Neural crest cell (in vitro differentiated cells): ENCODE results near the gene RGL2. TPM values are rescaled to one million over a fixed set of nuclear protein-coding genes. Genes with fewer than 3 reads are reported as not detected.

ENCODE experiments used
- DNase-seq: peaks from one replicate; pipeline ENCODE4 v3.0.0; 2021; ENCODE audit warnings: low read depth, mixed read lengths, low spot score
- H3K27ac Mint-ChIP-seq: one replicate; pipeline ENCODE4 v1.8.0; 2021; ENCODE audit warnings: mild to moderate bottlenecking, mixed read lengths; ENCODE audit not compliant: unreplicated experiment
- H3K27me3 Mint-ChIP-seq: 2 replicates; pipeline ENCODE4 v1.8.0; 2021; ENCODE audit warnings: low read depth, mild to moderate bottlenecking, mixed read lengths
- H3K36me3 Mint-ChIP-seq: 2 replicates; pipeline ENCODE4 v1.8.0; 2021; ENCODE audit warnings: low read depth, mild to moderate bottlenecking, mixed read lengths
- H3K4me1 Mint-ChIP-seq: 2 replicates; pipeline ENCODE4 v1.8.0; 2021; ENCODE audit warnings: mixed read lengths
- H3K4me3 Mint-ChIP-seq: one replicate; pipeline ENCODE4 v1.8.0; 2021; ENCODE audit warnings: mild to moderate bottlenecking, mixed read lengths
- H3K9me3 Mint-ChIP-seq: 2 replicates; pipeline ENCODE4 v1.8.0; 2021; ENCODE audit warnings: mixed read lengths
- CTCF ChIP-seq: fragments of 200-600 bp; sonication (generic); conservative IDR thresholded peaks from 2 replicates; pipeline ENCODE4 v1.5.0; 2021; ENCODE audit warnings: antibody characterized with exemption, mild to moderate bottlenecking
- total RNA-seq: library from RNA; stranded (reverse); gene quantifications from 2 replicates; pipeline ENCODE4 v1.2.1, GENCODE V29; 2021

The RGL2 gene
- total RNA-seq, 1 donor from 2014 or later, result 56.0 TPM

DNA sequence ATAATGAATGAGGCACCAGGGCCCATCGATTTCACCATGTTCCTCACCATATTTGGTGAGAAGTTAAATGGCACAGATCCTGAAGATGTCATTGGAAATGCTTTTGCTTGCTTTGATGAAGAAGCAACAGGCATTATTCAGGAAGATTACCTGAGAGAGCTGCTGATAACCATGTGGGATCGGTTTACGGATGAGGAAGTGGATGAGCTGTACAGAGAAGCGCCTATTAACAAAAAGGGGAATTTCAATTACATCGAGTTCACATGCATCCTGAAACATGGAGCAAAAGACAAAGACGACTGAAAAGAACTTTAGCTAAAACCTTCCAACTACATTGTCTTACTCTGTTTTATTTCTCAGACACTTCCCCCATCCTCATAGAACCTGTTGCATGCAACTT lies 40.5 kb upstream of the RGL2 start:
- DNase-seq, result no peak
- H3K9me3 Mint-ChIP-seq, result no peaks in the 10 kb centered on the region
- H3K27ac Mint-ChIP-seq, result no peak overlapping the region
- H3K36me3 Mint-ChIP-seq, result no peaks in the 10 kb centered on the region
- H3K4me1 Mint-ChIP-seq, result no peaks in the 10 kb centered on the region
- no peak overlapping the region for H3K4me3 Mint-ChIP-seq
- H3K27me3 Mint-ChIP-seq, result no peaks in the 10 kb centered on the region
- TF ChIP-seq CTCF, result no peak

DNA sequence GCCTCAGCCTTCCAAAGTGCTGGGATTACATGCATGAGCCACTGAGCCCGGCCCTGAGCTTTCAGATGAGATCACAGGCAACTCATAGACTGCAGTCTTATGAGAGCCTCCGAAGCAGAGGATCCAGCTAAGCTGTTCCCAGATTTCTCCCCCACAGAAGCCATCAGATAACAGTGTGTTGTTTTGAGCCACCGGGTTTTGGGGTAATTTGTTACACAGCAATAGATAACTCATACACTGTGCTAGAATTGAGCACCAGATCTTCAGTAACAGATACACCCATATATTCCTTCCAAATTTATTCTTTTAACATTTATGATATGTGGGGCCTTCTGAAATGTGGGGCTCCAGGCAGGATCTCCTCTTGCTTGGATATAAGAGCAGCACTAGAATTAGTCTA lies 37.8 kb upstream of the RGL2 start:
- Mint-ChIP-seq H3K27me3 (no peaks in the 10 kb centered on the region), H3K27ac (no peak overlapping the region), H3K4me3 (no peak overlapping the region), H3K9me3 (no peaks in the 10 kb centered on the region), H3K36me3 (no peaks in the 10 kb centered on the region), H3K4me1 (no peaks in the 10 kb centered on the region)
- no peak for DNase-seq
- TF ChIP-seq CTCF, result no peak

- no peaks in the 10 kb centered on the region for H3K4me1 Mint-ChIP-seq
- no peak overlapping the region for H3K27ac Mint-ChIP-seq
- TF ChIP-seq CTCF, result no peak
- no peaks in the 10 kb centered on the region for H3K36me3 Mint-ChIP-seq
- H3K27me3 Mint-ChIP-seq, result no peaks in the 10 kb centered on the region
- H3K9me3 Mint-ChIP-seq, result no peaks in the 10 kb centered on the region
- no peak for DNase-seq
- H3K4me3 Mint-ChIP-seq, result no peak overlapping the region
Observed at GRCh38 chr6:33335916-33336315, 37.2 kb upstream of the RGL2 start.

GRCh38 chr6:33333666-33334065 lies 34.9 kb upstream of the RGL2 start:
- no peak for TF ChIP-seq CTCF
- Mint-ChIP-seq H3K4me1 (no peaks in the 10 kb centered on the region), H3K27ac (no peak overlapping the region), H3K9me3 (no peaks in the 10 kb centered on the region), H3K36me3 (no peaks in the 10 kb centered on the region), H3K27me3 (no peaks in the 10 kb centered on the region), H3K4me3 (no peak overlapping the region)
- no peak for DNase-seq

DNA sequence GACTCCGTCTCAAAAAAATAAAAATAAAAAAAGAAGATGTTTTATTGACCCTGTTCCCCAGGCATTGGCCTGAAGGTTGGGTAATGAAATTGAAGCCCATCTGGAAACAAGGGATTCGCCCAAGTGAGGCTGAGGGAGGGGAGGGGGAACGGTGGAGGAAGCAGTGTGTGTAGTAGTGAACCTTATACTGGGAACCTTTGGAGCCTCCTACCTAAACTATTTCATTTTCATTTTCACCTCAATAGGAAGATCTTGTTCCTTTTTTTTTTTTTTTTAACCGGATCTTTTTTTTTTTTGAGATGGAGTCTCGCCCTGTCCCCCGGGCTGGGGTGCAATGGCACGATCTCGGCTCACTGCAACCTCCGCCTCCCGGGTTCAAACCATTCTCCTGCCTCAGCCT lies 32.0 kb upstream of the RGL2 start:
- TF ChIP-seq CTCF, result no peak
- no peaks in the 10 kb centered on the region for H3K9me3 Mint-ChIP-seq

GRCh38 chr6:33329058-33329457 lies 30.3 kb upstream of the RGL2 start:
- no peak overlapping the region for H3K27ac Mint-ChIP-seq
- TF ChIP-seq CTCF, result no peak
- no peaks in the 10 kb centered on the region for H3K27me3 Mint-ChIP-seq
- H3K9me3 Mint-ChIP-seq, result no peaks in the 10 kb centered on the region
- H3K36me3 Mint-ChIP-seq, result no peaks in the 10 kb centered on the region
- no peak for DNase-seq
- peak overlapping the region; percentile 49 for H3K4me3 Mint-ChIP-seq
- peaks cover 3% of the 10 kb centered on the region for H3K4me1 Mint-ChIP-seq

More for the DNA sequence above, 32.0 kb upstream of the RGL2 start:
- no peaks in the 10 kb centered on the region for H3K36me3 Mint-ChIP-seq
- no peak for DNase-seq
- H3K4me1 Mint-ChIP-seq, result no peaks in the 10 kb centered on the region
- H3K27ac Mint-ChIP-seq, result no peak overlapping the region
- no peak overlapping the region for H3K4me3 Mint-ChIP-seq
- no peaks in the 10 kb centered on the region for H3K27me3 Mint-ChIP-seq
